ENCODE results near the gene TMED3. TPM values are rescaled to one million over a fixed set of nuclear protein-coding genes. Genes with fewer than 3 reads are reported as not detected.

Gene TMED3
- total RNA-seq, 2 experiments from 2014 or later, result 37.6 to 37.9 TPM

DNA sequence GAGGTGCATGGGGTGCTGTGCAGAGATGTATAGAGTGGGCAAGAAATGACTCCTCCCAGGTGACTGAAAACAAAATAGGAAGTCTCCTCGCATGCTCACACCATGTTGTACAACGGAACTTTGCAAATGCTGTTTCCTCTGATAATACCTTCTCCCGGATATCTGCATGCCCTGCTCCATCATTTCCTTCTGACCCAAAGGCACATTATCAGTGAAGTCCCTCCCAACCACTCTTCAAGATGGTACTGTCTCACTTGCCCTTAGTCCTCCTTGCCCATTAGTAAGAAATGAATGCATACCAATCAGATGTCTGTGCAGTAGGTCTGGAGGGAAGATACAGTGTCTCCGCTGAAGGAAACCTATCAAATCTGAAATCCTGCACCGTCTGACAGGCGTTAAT, 12.0 kb downstream of the TMED3 start:
- CTCF ChIA-PET, result no interaction called here
- H3K36me3 Mint-ChIP-seq (ENCODE audit: low read depth), result peaks cover 73% of the 10 kb centered on the region
- H3K4me1 Mint-ChIP-seq (ENCODE audit: low read depth), result peaks cover 3% of the 10 kb centered on the region
- DNase-seq, result no peak
- no peak overlapping the region for H3K4me3 Mint-ChIP-seq
- intact Hi-C loops (cut with micrococcal nuclease), result no loop called here
- H3K27ac Mint-ChIP-seq, result no peak overlapping the region
- H3K9me3 Mint-ChIP-seq, result no peaks in the 10 kb centered on the region
- no peaks in the 10 kb centered on the region for H3K27me3 Mint-ChIP-seq (ENCODE audit: low read depth)

DNA sequence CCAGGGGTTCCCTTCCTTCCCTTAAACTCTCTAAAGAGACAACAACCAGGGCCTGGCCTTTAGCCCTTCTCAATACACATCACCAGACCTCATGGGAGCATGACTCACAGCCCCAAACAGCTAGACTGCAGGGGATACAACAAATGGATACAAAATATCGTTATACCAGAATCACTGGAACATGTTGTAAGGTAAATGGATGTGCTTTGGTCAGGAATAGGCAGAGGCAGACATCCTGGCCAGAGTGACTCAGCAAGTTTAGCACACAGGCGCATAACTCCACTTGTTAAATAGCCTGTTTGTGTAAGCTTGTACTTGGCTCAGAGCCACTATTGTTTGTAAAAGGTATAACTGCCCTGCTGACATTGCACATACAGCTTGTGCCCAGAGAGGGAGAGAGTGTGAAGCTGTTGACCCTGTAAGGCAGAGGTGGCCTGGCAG, 18.3 kb downstream of the TMED3 start:
- H3K27ac Mint-ChIP-seq, result no peak overlapping the region
- peaks cover 3% of the 10 kb centered on the region for H3K9me3 Mint-ChIP-seq
- H3K27me3 Mint-ChIP-seq (ENCODE audit: low read depth), result no peaks in the 10 kb centered on the region
- H3K4me3 Mint-ChIP-seq, result no peak overlapping the region
- intact Hi-C loops (cut with micrococcal nuclease), result no loop called here
- peaks cover 36% of the 10 kb centered on the region for H3K36me3 Mint-ChIP-seq (ENCODE audit: low read depth)
- no peak for DNase-seq
- CTCF ChIA-PET, result interaction anchor here (1.0 kb wide), 1 partner anchor 10 kb away, joined by 3 read pairs; no protein-coding TSS in a partner anchor
- H3K4me1 Mint-ChIP-seq (ENCODE audit: low read depth), result no peaks in the 10 kb centered on the region

DNA sequence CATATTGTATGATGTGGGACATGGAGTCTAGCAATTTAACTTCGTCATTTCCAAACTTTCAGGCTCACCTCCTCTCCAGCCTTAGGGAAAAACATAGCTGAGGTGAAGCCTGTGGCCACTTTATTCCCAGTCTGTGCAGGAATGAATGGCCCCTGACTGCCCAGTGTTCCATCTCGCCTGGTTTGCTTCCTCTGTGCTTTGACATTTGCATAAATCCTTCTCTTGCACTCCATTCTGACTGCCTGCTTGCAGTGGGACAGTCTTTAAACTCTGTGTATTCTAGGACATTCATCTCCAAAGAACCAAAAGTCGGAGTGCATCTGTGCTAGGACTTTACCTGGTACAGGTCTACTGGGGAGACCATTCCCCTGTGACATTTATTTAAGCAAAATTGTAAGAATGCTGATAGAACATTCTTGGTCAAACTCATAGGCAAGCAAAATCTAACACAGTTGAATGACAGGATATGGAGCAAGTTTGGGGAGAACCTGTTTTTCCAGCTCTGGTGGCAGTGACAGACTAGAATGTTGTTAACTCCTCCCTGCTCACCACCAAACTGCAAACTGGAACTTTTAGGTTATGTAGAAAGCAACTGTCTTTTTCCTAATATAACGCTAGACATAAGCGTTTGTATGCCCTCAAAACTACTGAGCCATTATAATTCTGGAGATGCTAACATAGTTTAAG, 22.1 kb downstream of the TMED3 start:
- intact Hi-C loops (cut with micrococcal nuclease), result no loop called here
- DNase-seq, result no peak
- peaks cover 6% of the 10 kb centered on the region for H3K36me3 Mint-ChIP-seq (ENCODE audit: low read depth)
- no peak overlapping the region for H3K27ac Mint-ChIP-seq
- no peaks in the 10 kb centered on the region for H3K27me3 Mint-ChIP-seq (ENCODE audit: low read depth)
- H3K4me1 Mint-ChIP-seq (ENCODE audit: low read depth), result no peaks in the 10 kb centered on the region
- H3K4me3 Mint-ChIP-seq, result no peak overlapping the region
- peaks cover 3% of the 10 kb centered on the region for H3K9me3 Mint-ChIP-seq
- CTCF ChIA-PET, result no interaction called here

DNA sequence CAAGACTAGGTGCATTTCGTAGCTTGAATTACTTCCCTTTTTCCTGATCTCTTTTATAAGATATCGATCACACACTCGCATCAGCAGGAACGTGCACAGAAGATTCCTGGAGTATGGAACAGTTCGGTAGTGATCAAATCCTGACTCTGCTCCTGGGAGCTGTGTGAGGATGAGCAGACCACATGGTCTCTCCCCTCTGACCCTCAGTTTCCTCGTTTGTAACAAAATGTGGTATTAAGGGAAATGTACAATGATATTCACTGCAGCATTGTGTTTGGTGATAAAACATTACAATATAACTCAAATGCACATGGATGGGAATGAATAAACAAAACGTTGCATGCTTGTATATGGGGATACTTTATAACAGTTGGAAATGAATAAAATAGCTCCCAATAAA, 26.7 kb downstream of the TMED3 start:
- CTCF ChIA-PET, result interaction anchor here (1.3 to 1.4 kb wide), 2 partner anchors 44 to 153 kb away, joined by 3 to 5 read pairs; no protein-coding TSS in a partner anchor
- no peak overlapping the region for H3K27ac Mint-ChIP-seq
- no peaks in the 10 kb centered on the region for H3K27me3 Mint-ChIP-seq (ENCODE audit: low read depth)
- no peaks in the 10 kb centered on the region for H3K4me1 Mint-ChIP-seq (ENCODE audit: low read depth)
- intact Hi-C loops (cut with micrococcal nuclease), result no loop called here
- H3K9me3 Mint-ChIP-seq, result no peaks in the 10 kb centered on the region
- no peak overlapping the region for H3K4me3 Mint-ChIP-seq
- no peaks in the 10 kb centered on the region for H3K36me3 Mint-ChIP-seq (ENCODE audit: low read depth)
- no peak for DNase-seq

DNA sequence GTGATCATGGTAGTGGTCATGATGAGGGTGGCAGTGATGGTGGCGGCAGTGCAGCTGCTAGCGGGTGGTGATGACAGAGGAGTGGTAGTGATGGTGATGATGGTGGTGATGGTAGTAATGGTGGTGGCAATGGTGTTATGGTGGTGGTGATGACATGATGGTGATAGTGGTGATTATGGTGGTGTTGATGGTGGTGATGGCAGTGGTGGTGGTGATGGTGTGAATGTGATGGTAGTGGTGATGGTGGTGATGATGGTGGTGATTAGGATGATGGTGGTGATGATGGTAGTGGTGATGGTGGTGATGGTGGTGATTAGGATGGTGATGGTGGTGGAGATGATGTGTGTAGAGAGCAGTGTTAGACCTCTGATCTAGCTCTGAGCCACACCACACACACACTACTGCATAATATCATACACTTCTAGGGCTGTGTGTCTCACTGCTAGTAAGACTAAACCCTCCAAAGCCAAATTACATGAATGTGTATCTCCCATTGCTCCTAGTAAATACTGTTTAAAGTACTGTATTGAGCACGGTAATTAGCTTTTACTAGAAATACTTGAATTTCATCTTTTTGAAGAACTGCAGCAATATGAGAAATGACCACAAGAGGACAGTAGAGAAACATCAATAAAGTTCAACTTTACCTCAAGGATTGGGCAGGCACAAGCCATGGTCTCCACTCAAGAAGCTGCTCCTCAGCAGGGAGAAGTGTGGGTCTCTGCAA, 28.8 kb downstream of the TMED3 start:
- Mint-ChIP-seq H3K9me3 (no peaks in the 10 kb centered on the region), H3K36me3 (ENCODE audit: low read depth) (no peaks in the 10 kb centered on the region), H3K4me1 (ENCODE audit: low read depth) (no peaks in the 10 kb centered on the region), H3K27ac (no peak overlapping the region), H3K4me3 (no peak overlapping the region), H3K27me3 (ENCODE audit: low read depth) (no peaks in the 10 kb centered on the region)
- DNase-seq, result no peak
- CTCF ChIA-PET, result interaction anchor here (0.7 to 2.5 kb wide), 14 partner anchors 10 to 832 kb away, joined by 3 to 15 read pairs (median 4); partner anchors contain the start of gene TMED3
- intact Hi-C loops (cut with micrococcal nuclease), result loop anchor here (1.0 to 10.0 kb wide), 3 partner anchors 257 to 655 kb away; no protein-coding TSS in a partner anchor

DNA sequence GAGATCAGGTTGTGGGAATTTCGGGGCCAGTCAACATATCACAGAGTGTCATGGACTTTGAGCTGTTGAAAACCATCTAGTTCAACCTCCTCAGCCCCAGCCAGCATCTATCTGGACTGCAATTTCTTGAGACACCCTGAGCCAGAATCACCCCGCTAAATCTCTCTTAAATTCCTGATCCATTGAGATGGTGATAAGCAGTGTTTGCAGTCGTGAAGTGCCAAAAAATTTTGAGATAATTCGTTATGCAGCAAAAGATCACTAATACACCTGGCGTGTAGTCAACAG, 29.3 kb downstream of the TMED3 start:
- CTCF ChIA-PET, result interaction anchor here (0.5 to 2.5 kb wide), 11 partner anchors 12 to 832 kb away, joined by 3 to 15 read pairs (median 4); no protein-coding TSS in a partner anchor
- no peaks in the 10 kb centered on the region for H3K4me1 Mint-ChIP-seq (ENCODE audit: low read depth)
- H3K4me3 Mint-ChIP-seq, result no peak overlapping the region
- no peak overlapping the region for H3K27ac Mint-ChIP-seq
- no peak for DNase-seq
- no peaks in the 10 kb centered on the region for H3K9me3 Mint-ChIP-seq
- H3K36me3 Mint-ChIP-seq (ENCODE audit: low read depth), result no peaks in the 10 kb centered on the region
- H3K27me3 Mint-ChIP-seq (ENCODE audit: low read depth), result no peaks in the 10 kb centered on the region
- intact Hi-C loops (cut with micrococcal nuclease), result loop anchor here (1.0 to 10.0 kb wide), 3 partner anchors 256 to 655 kb away; no protein-coding TSS in a partner anchor

DNA sequence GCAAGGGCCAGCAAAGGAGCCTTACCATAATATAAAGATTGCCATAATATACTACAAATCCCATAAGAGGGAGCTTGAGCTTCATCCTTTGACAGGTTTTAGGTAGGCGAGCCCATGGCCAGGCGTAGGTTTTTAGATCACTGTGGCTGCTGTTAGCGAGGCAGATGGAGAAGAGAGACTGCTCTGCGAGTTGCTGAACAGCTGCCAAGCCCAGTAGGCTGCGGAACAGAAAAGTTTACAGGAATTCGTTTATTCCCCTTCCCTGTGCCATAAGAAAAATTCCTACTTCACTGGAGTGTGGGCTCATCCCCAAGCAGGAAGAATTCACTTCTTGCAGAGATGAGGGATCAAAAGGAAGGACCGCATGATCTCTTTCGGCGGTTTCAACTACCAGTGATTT, 30.5 kb downstream of the TMED3 start:
- Mint-ChIP-seq H3K36me3 (ENCODE audit: low read depth) (peaks cover 6% of the 10 kb centered on the region), H3K27ac (no peak overlapping the region), H3K9me3 (no peaks in the 10 kb centered on the region), H3K4me1 (ENCODE audit: low read depth) (no peaks in the 10 kb centered on the region), H3K27me3 (ENCODE audit: low read depth) (no peaks in the 10 kb centered on the region), H3K4me3 (no peak overlapping the region)
- DNase-seq, result no peak
- intact Hi-C loops (cut with micrococcal nuclease), result loop anchor here (5.0 to 10.0 kb wide), 2 partner anchors 511 to 653 kb away; no protein-coding TSS in a partner anchor
- CTCF ChIA-PET, result interaction anchor here (0.6 to 2.5 kb wide), 3 partner anchors 40 to 511 kb away, joined by 3 to 9 read pairs (median 5); no protein-coding TSS in a partner anchor

DNA sequence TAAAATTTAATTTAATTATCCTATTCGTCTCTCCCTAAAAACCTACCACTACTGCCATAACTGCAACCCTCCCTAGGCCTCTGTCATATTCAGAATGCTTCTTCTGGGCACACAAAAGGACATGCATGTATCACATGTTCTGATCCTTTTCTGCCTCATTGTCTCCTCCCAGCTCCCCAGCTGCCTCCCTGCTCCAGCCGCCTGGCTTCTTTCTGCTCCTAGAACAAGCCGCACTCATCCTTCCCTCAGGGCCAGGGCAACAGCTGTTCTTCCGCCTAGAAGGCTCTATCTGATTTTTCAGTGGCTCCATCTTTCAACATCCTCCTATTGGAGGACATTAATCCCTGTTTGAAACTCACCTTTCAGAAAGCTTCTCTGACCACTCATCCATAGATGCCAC, 38.6 kb downstream of the TMED3 start:
- intact Hi-C loops (cut with micrococcal nuclease), result loop anchor here (10.0 kb wide), 1 partner anchor 645 kb away; no protein-coding TSS in a partner anchor
- no peaks in the 10 kb centered on the region for H3K9me3 Mint-ChIP-seq
- H3K27me3 Mint-ChIP-seq (ENCODE audit: low read depth), result no peaks in the 10 kb centered on the region
- CTCF ChIA-PET, result interaction anchor here (1.8 kb wide), 1 partner anchor 32 kb away, joined by 5 read pairs; no protein-coding TSS in a partner anchor
- DNase-seq, result no peak
- H3K27ac Mint-ChIP-seq, result no peak overlapping the region
- H3K36me3 Mint-ChIP-seq (ENCODE audit: low read depth), result peaks cover 6% of the 10 kb centered on the region
- no peak overlapping the region for H3K4me3 Mint-ChIP-seq
- H3K4me1 Mint-ChIP-seq (ENCODE audit: low read depth), result no peaks in the 10 kb centered on the region

DNA sequence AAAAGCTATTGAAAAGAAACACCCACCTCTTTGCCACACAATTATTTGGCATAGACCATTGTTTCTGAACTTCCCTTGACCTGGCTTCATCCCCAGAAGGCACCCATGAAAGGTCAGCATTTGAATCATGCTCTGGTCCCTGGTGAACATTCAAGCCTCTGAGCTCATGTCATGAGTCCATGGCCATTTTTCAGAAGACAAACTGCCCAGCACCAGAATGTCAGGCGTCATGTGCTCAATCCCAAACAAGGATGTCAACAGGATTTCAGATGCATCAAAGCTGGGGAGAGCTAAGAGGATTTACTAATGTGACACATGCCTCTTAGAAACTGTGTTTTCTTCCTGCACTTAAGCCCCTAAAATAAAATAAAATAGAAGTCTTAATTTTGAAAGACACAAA, 41.3 kb downstream of the TMED3 start:
- H3K27me3 Mint-ChIP-seq (ENCODE audit: low read depth), result no peaks in the 10 kb centered on the region
- H3K27ac Mint-ChIP-seq, result no peak overlapping the region
- CTCF ChIA-PET, result interaction anchor here (1.0 kb wide), 1 partner anchor 13 kb away, joined by 3 read pairs; no protein-coding TSS in a partner anchor
- intact Hi-C loops (cut with micrococcal nuclease), result no loop called here
- H3K4me1 Mint-ChIP-seq (ENCODE audit: low read depth), result no peaks in the 10 kb centered on the region
- no peak for DNase-seq
- H3K36me3 Mint-ChIP-seq (ENCODE audit: low read depth), result no peaks in the 10 kb centered on the region
- no peak overlapping the region for H3K4me3 Mint-ChIP-seq
- no peaks in the 10 kb centered on the region for H3K9me3 Mint-ChIP-seq

DNA sequence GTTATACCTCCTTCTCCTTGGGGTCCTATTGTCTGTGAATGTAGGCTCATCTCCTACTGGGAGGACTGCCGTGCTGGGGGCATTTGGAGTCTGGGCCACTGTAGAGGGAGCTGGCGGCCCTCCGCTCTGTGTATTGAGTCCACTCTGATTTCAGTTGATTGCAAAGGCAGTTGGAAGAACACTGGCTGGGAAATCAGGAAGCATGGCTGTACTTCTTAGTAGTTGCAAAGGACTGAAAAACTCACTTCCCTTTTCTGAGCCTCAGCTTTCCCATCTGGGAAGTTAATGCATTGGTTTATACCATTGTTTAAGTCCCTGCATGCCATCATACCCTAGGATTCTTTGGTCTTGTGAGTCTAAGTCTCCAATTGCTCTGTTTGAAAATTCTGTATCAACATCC, 46.7 kb downstream of the TMED3 start:
- CTCF ChIA-PET, result no interaction called here
- intact Hi-C loops (cut with micrococcal nuclease), result no loop called here
- no peaks in the 10 kb centered on the region for H3K4me1 Mint-ChIP-seq (ENCODE audit: low read depth)
- H3K27me3 Mint-ChIP-seq (ENCODE audit: low read depth), result no peaks in the 10 kb centered on the region
- peaks cover 3% of the 10 kb centered on the region for H3K36me3 Mint-ChIP-seq (ENCODE audit: low read depth)
- H3K4me3 Mint-ChIP-seq, result no peak overlapping the region
- no peak for DNase-seq
- H3K9me3 Mint-ChIP-seq, result no peaks in the 10 kb centered on the region
- H3K27ac Mint-ChIP-seq, result no peak overlapping the region

DNA sequence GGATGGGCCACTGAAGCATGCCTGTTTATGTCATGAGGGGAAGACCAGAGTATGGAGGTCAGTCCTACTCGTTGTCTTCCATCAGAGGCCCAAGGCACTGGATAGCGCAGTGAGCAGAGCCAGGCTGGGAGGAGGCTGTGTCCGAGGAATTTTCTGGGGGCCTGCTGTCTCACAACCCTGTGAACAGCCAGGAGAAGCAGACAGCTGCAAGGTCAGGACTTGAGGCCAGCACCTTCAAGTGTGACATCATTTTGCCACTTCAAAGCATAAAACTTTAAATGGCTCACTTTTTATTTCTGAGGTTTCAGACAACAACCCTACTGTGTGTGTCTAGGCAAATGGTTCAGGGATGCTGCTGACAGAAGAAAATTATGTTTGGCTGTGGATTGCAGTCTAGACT, 47.2 kb downstream of the TMED3 start:
- Mint-ChIP-seq H3K27me3 (ENCODE audit: low read depth) (no peaks in the 10 kb centered on the region), H3K27ac (no peak overlapping the region), H3K4me1 (ENCODE audit: low read depth) (no peaks in the 10 kb centered on the region), H3K9me3 (no peaks in the 10 kb centered on the region), H3K36me3 (ENCODE audit: low read depth) (peaks cover 5% of the 10 kb centered on the region), H3K4me3 (no peak overlapping the region)
- intact Hi-C loops (cut with micrococcal nuclease), result no loop called here
- CTCF ChIA-PET, result no interaction called here
- DNase-seq, result no peak

DNA sequence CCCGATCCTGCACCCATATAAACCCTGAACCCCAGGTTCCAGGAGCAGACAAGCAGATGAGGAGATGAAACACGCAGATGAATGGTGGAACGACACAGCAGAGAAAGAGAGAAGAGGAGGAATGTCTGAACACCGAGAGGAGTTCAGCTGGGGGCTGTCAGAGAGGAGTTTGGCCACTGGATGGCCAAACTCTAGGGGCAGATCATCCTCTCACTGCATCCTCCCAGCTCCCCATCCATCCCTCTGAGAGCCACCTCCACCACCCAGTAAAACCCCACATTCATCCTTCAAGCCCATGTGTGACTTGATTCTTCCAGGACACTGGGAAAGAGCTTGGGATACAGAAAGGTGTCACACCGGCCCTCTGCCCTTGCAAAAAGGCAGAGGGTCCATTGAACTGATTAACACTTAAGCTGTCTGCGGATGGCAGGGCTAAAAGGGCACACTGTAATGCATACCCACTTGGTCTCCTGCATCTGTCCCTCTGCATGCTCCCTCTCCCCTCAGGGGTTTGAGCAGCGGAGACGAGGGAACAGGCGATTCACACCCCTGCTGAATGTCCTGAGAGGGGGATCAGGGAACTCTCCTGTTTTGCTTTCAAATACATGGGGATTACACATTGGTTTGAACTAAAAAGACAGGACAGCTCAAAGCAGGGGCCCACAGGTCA, 53.8 kb downstream of the TMED3 start:
- CTCF ChIA-PET, result interaction anchor here (4.3 kb wide), 1 partner anchor 17 kb away, joined by 19 read pairs; no protein-coding TSS in a partner anchor
- H3K27ac Mint-ChIP-seq, result no peak overlapping the region
- H3K9me3 Mint-ChIP-seq, result no peaks in the 10 kb centered on the region
- no peak overlapping the region for H3K4me3 Mint-ChIP-seq
- H3K36me3 Mint-ChIP-seq (ENCODE audit: low read depth), result peaks cover 3% of the 10 kb centered on the region
- intact Hi-C loops (cut with micrococcal nuclease), result no loop called here
- no peaks in the 10 kb centered on the region for H3K4me1 Mint-ChIP-seq (ENCODE audit: low read depth)
- DNase-seq, result no peak
- H3K27me3 Mint-ChIP-seq (ENCODE audit: low read depth), result no peaks in the 10 kb centered on the region
